K562 (cell line): Measurements from ENCODE around the gene GART. TPM values are rescaled to one million over a fixed set of nuclear protein-coding genes. Genes with fewer than 3 reads are reported as not detected.
A peak's percentile ranks its signal among the peaks of the same experiment; 100 is the strongest.

ENCODE experiments used
- EP300 ChIP-seq: IDR thresholded peaks from 2 replicates; pipeline ENCODE4 v1.6.1; 2012; ENCODE audit warnings: low read length, improper control_type of control experiment
- ZNF318 ChIP-seq, 2 experiments: fragments of 450-650 bp; IDR thresholded peaks; 2 replicates each; pipeline ENCODE4 v1.6.1; 2016; ENCODE audit warnings: mild to moderate bottlenecking in 2 of 2, borderline replicate concordance in 1 of 2, low read depth in 1 of 2, moderate library complexity in 1 of 2
- ZNF324 ChIP-seq: fragments of 250-450 bp; sonication (Bioruptor Pico); IDR thresholded peaks from 2 replicates; pipeline ENCODE4 v1.4.0; 2020; ENCODE audit warnings: mild to moderate bottlenecking
- ZNF586 ChIP-seq: fragments of 450-650 bp; formaldehyde crosslinking; conservative IDR thresholded peaks from 2 replicates; pipeline ENCODE4 v1.4.0; 2020; ENCODE audit warnings: mild to moderate bottlenecking, moderate library complexity
- polyA plus RNA-seq, 8 experiments: library from polyadenylated mRNA; depleted of rRNA in 4 of 8; stranded (reverse) in 5 of 8; unstranded in 3 of 8; fragments of >200 nt; fragmentation: Nextera tagmentation in 2 of 8; fragmentation: Illumina TruSeq in 1 of 8; extraction: Ambion mirVana in 2 of 8; extraction: Trizol in 1 of 8; gene quantifications; 2 replicates each; pipeline versions ENCODE4 v1.2.1 to v1.2.3, GENCODE V29; 2011 to 2014; ENCODE audit warnings: inconsistent platforms in 1 of 8, missing spikeins in 1 of 8
- total RNA-seq, 7 experiments: library from RNA; depleted of rRNA in 6 of 7; stranded (reverse); fragments of >200 nt in 6 of 7; fragmentation: Illumina TruSeq in 2 of 7; extraction: Trizol in 2 of 7; gene quantifications; 2 replicates each; pipeline versions ENCODE4 v1.2.1 to v1.2.3, GENCODE V29; 2011 to 2021; ENCODE audit warnings: low replicate concordance in 1 of 7
- TF ChIP-seq, protein P1 (sequence below), 3 experiments: IDR thresholded peaks in 2 of 3; conservative IDR thresholded peaks in 1 of 3; 2 replicates each; pipeline ENCODE4 v1.5.1; 2011 to 2012; ENCODE audit warnings: low read length in 3 of 3, mild to moderate bottlenecking in 3 of 3, control low read depth in 2 of 3, improper control_type of control experiment in 1 of 3, inconsistent platforms in 1 of 3, low read depth in 1 of 3, mixed read lengths in 1 of 3, moderate library complexity in 1 of 3; ENCODE audit not compliant: insufficient read depth in 2 of 3
- TF ChIP-seq, protein P2 (sequence below), 2 experiments: fragments of 450-650 bp in 1 of 2; sonication (generic) in 1 of 2; formaldehyde crosslinking in 1 of 2; IDR thresholded peaks; 2 replicates each; pipeline versions ENCODE4 v1.7.1 to v1.9.0; 2016 to 2022; ENCODE audit warnings: inconsistent platforms in 1 of 2, mild to moderate bottlenecking in 1 of 2, missing genetic modification reagents in 1 of 2

GART gene
- total and polyA plus RNA-seq, 9 of the 15 experiments (the other 6 are each of a cell fraction or from before 2014, with no cell fraction given): 141 to 429 (median 349) TPM

DNA sequence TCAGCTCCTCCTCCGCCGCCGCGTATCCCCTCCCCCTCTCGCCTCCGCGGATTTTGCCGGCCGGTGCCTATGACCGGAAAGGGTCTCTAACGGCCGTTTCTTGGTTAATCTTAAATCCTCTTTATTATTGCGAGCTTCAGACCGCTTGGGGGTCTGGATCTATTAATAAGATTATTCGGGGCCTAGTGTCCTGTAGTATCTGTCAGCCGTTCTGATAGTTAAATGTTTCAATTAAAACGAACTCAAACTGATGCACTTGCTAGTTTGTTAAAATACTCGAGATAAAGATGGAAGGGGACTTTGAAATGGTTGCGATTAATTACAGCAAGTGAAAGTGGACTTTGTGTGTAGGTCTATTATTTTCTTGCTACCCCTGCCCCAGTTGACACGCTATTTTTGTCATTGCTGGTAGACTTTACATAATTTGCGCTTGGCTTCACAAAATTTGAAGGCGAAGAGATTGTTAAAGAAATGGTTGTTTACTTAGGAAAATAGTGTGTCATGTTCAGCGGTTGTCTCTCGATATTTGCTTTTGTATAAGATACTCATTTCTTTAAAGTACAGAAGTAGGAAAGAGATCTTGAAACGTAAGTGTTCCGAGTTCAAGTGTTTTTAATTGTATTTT, 1.7 kb upstream of the GART start (continued):
- no peak for TF ChIP-seq ZNF318 (IDR thresholded peaks at IDR 0.05; ENCODE audit: borderline replicate concordance in 1 of 2, low read depth in 1 of 2)
- 0 out of 2 replicates have a peak, but pooled peaks have one; percentile 25 for TF ChIP-seq ZNF324 (CRISPR knock-in tag)
- TF ChIP-seq, protein P1, sequence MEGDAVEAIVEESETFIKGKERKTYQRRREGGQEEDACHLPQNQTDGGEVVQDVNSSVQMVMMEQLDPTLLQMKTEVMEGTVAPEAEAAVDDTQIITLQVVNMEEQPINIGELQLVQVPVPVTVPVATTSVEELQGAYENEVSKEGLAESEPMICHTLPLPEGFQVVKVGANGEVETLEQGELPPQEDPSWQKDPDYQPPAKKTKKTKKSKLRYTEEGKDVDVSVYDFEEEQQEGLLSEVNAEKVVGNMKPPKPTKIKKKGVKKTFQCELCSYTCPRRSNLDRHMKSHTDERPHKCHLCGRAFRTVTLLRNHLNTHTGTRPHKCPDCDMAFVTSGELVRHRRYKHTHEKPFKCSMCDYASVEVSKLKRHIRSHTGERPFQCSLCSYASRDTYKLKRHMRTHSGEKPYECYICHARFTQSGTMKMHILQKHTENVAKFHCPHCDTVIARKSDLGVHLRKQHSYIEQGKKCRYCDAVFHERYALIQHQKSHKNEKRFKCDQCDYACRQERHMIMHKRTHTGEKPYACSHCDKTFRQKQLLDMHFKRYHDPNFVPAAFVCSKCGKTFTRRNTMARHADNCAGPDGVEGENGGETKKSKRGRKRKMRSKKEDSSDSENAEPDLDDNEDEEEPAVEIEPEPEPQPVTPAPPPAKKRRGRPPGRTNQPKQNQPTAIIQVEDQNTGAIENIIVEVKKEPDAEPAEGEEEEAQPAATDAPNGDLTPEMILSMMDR (IDR thresholded peaks at IDR 0.05 in 2 of 3, conservative IDR thresholded peaks at IDR 0.05 in 1 of 3; ENCODE audit: insufficient read depth in 2 of 3, low read depth in 1 of 3, low read length in 3 of 3): peak in 1 of 3 experiments; percentile 20; a peak in 1 of 6 replicates
- TF ChIP-seq EP300: peak; percentile 38; the same call in 1 of the 2 replicates
- no peak for TF ChIP-seq ZNF586
- TF ChIP-seq, protein P2, sequence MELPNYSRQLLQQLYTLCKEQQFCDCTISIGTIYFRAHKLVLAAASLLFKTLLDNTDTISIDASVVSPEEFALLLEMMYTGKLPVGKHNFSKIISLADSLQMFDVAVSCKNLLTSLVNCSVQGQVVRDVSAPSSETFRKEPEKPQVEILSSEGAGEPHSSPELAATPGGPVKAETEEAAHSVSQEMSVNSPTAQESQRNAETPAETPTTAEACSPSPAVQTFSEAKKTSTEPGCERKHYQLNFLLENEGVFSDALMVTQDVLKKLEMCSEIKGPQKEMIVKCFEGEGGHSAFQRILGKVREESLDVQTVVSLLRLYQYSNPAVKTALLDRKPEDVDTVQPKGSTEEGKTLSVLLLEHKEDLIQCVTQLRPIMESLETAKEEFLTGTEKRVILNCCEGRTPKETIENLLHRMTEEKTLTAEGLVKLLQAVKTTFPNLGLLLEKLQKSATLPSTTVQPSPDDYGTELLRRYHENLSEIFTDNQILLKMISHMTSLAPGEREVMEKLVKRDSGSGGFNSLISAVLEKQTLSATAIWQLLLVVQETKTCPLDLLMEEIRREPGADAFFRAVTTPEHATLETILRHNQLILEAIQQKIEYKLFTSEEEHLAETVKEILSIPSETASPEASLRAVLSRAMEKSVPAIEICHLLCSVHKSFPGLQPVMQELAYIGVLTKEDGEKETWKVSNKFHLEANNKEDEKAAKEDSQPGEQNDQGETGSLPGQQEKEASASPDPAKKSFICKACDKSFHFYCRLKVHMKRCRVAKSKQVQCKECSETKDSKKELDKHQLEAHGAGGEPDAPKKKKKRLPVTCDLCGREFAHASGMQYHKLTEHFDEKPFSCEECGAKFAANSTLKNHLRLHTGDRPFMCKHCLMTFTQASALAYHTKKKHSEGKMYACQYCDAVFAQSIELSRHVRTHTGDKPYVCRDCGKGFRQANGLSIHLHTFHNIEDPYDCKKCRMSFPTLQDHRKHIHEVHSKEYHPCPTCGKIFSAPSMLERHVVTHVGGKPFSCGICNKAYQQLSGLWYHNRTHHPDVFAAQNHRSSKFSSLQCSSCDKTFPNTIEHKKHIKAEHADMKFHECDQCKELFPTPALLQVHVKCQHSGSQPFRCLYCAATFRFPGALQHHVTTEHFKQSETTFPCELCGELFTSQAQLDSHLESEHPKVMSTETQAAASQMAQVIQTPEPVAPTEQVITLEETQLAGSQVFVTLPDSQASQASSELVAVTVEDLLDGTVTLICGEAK (IDR thresholded peaks at IDR 0.05): peak; percentile 26; the same call in 1 of the 2 replicates
- TF ChIP-seq, protein P2 (CRISPR knock-in tag; IDR thresholded peaks at IDR 0.05): no peak
